ENCODE measurements around the gene RPRD1B.
"Not testable (repeated sequence)": the region's sequence is repeated elsewhere in the genome, so short reads cannot be mapped to it uniquely, and the experiment has no call there.

The RPRD1B gene

GRCh38 chr20:38107916-38108315, 74.4 kb downstream of the RPRD1B start:
- not testable (repeated sequence) for DNase-seq

GRCh38 chr20:38108438-38108985, 75.0 kb downstream of the RPRD1B start:
- no peak for DNase-seq

GRCh38 chr20:38108986-38109541, 75.5 kb downstream of the RPRD1B start:
- no peak for DNase-seq

GRCh38 chr20:38109591-38110524, 76.3 kb downstream of the RPRD1B start:
- DNase-seq: no peak

GRCh38 chr20:38110525-38111178, 77.1 kb downstream of the RPRD1B start:
- no peak for DNase-seq

GRCh38 chr20:38111366-38112232, 78.1 kb downstream of the RPRD1B start:
- no peak for DNase-seq

GRCh38 chr20:38112261-38112929, 78.8 kb downstream of the RPRD1B start:
- no peak for DNase-seq

GRCh38 chr20:38112930-38113294, 79.4 kb downstream of the RPRD1B start:
- no peak for DNase-seq

GRCh38 chr20:38113401-38114325, 80.1 kb downstream of the RPRD1B start:
- no peak for DNase-seq

- DNase-seq: no peak
Observed at GRCh38 chr20:38114353-38114791, 80.8 kb downstream of the RPRD1B start.

GRCh38 chr20:38115205-38115604, 81.7 kb downstream of the RPRD1B start:
- DNase-seq: no peak

- no peak for DNase-seq
Observed at GRCh38 chr20:38115896-38116295, 82.3 kb downstream of the RPRD1B start.

- no peak for DNase-seq
Observed at GRCh38 chr20:38116409-38117165, 83.0 kb downstream of the RPRD1B start.

GRCh38 chr20:38117205-38117604, 83.7 kb downstream of the RPRD1B start:
- DNase-seq: no peak

GRCh38 chr20:38117635-38118034, 84.1 kb downstream of the RPRD1B start:
- no peak for DNase-seq

- no peak for DNase-seq
Observed at GRCh38 chr20:38119446-38119845, 85.9 kb downstream of the RPRD1B start.

GRCh38 chr20:38120625-38120988, 87.1 kb downstream of the RPRD1B start:
- DNase-seq: no peak

- DNase-seq: no peak
Observed at GRCh38 chr20:38121741-38122140, 88.2 kb downstream of the RPRD1B start.

GRCh38 chr20:38123021-38123587, 89.6 kb downstream of the RPRD1B start:
- no peak for DNase-seq
